Upper lobe of left lung (tissue), 4 donors: ENCODE data around the gene ZC3H7B.

Experiments used
- CTCF ChIP-seq, 6 experiments: fragments of 450-650 bp in 4 of 6; fragments of 200-600 bp in 2 of 6; sonication (generic) in 2 of 6; IDR thresholded peaks; one replicate each; pipeline ENCODE4 v1.5.1; 2016 to 2019; ENCODE audit warnings: antibody characterized with exemption in 6 of 6
- EP300 ChIP-seq, 4 donors: sonication (generic); formaldehyde crosslinking; IDR thresholded peaks; one replicate each; pipeline ENCODE4 v1.5.1; 2017; ENCODE audit warnings: antibody characterized with exemption in 4 of 4, control low read depth in 2 of 4
- POLR2A ChIP-seq, 4 donors: fragments of 450-650 bp; IDR thresholded peaks; one replicate each; pipeline ENCODE4 v1.5.1; 2016 to 2017; ENCODE audit warnings: antibody characterized with exemption in 4 of 4, mild to moderate bottlenecking in 2 of 4

GRCh38 chr22:41350087-41350486 is 48.8 kb downstream of the ZC3H7B start:
- TF ChIP-seq EP300 (IDR thresholded peaks at IDR 0.05) = no peak
- no peak for TF ChIP-seq CTCF (IDR thresholded peaks at IDR 0.05)
- no peak for TF ChIP-seq POLR2A (IDR thresholded peaks at IDR 0.05)
